Ishikawa (cell line): Measurements from ENCODE around the gene BIN1.

ENCODE experiments used
- CEBPB ChIP-seq: IDR thresholded peaks from 2 replicates; pipeline ENCODE4 v1.6.1; 2012
- CREB1 ChIP-seq: IDR thresholded peaks from 2 replicates; pipeline ENCODE4 v1.6.1; 2012; ENCODE audit warnings: low read depth
- EGR1 ChIP-seq: IDR thresholded peaks from 2 replicates; pipeline ENCODE4 v1.6.1; 2012
- EP300 ChIP-seq: IDR thresholded peaks from 2 replicates; pipeline ENCODE4 v1.6.1; 2012; ENCODE audit warnings: borderline replicate concordance
- FOXM1 ChIP-seq: IDR thresholded peaks from 2 replicates; pipeline ENCODE4 v1.6.1; 2012; ENCODE audit warnings: low read depth, borderline replicate concordance
- NFIC ChIP-seq: IDR thresholded peaks from 2 replicates; pipeline ENCODE4 v1.6.1; 2012
- RAD21 ChIP-seq: IDR thresholded peaks from 2 replicates; pipeline ENCODE4 v1.6.1; 2012; ENCODE audit warnings: low read depth
- REST ChIP-seq: IDR thresholded peaks from 2 replicates; pipeline ENCODE4 v1.6.1; 2012; ENCODE audit warnings: low read depth, mild to moderate bottlenecking
- TAF1 ChIP-seq: IDR thresholded peaks from 2 replicates; pipeline ENCODE4 v1.6.1; 2012; ENCODE audit warnings: low read depth, mild to moderate bottlenecking
- TCF12 ChIP-seq: IDR thresholded peaks from 2 replicates; pipeline ENCODE4 v1.6.1; 2012; ENCODE audit warnings: low read depth
- TEAD4 ChIP-seq: IDR thresholded peaks from 2 replicates; pipeline ENCODE4 v1.6.1; 2012
- USF1 ChIP-seq: IDR thresholded peaks from 2 replicates; pipeline ENCODE4 v1.6.1; 2012
- YY1 ChIP-seq: IDR thresholded peaks from 2 replicates; pipeline ENCODE4 v1.6.1; 2012; ENCODE audit warnings: low read depth
- ZBTB7A ChIP-seq: IDR thresholded peaks from 2 replicates; pipeline ENCODE4 v1.6.1; 2012; ENCODE audit warnings: low read depth
- TF ChIP-seq, protein P1 (sequence below): IDR thresholded peaks from 2 replicates; pipeline ENCODE4 v1.6.1; 2012

The BIN1 gene

DNA sequence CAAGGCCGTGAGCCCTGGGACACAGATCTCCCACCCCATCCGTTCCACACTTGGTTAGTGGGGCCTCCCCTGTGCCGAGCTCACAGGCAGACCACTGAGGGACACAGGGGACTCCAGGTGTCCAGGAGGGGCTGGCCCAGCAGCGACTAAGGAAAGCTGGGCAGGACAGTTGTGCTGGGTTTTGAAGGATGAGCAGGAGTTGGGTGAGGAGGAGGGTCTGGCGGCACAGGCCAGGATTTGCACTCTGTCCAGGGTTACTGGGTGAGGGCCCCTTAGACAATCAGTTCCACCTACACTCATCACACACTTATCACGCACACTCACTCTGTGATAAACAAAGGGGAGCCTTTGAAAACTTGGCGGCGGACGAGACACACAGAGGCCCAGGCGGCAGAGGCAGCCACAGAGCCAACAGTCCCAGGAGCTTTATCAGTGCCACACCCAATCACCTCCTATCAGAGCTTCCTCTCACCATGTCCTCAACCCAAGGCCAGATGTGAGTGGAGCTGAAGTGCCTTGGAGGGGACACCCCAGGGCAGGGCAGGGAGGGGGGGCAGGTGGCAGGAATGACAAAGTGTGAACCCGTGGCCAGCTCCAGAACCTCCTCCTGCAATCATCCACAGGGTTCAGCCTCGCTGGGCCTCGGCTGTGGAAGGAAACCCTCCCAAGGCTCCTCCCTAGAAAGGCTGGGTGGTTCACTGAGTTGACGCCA, 26.6 kb downstream of the BIN1 start:
- TF ChIP-seq ZBTB7A (no peak), EP300 (no peak), YY1 (no peak), EGR1 (no peak), TCF12 (no peak), CEBPB (no peak), TEAD4 (no peak), USF1 (no peak), CREB1 (no peak), TAF1 (no peak)

DNA sequence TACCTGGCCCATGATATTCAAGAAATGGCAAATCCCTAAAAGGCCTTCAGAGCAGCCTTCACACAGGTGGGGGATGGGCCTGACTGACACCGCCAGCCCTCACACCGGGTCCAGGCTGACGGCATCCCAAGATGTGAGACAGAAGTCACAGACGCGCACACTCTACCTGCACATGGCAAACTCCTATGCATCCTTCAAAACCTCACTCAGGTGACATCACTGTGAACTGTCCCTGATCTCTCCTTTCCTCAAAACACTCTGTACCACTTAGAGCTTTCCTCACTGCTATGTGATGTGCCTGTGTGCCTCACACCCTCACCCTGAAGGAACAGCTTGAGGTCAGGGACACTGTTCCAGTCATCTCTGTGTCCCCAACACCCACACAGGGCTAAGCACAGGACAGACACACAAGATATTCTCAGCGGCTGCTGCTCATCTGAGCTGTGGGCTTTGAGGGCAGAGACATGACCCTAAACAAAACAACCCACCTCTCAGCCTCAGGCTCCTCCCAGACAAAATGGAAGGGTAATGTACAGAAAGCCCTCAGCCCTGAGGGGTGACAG, 27.5 kb downstream of the BIN1 start:
- no peak for TF ChIP-seq REST
- no peak for TF ChIP-seq TEAD4
- TF ChIP-seq TCF12, result no peak
- no peak for TF ChIP-seq ZBTB7A
- TF ChIP-seq YY1, result no peak
- TF ChIP-seq FOXM1, result no peak
- no peak for TF ChIP-seq RAD21
- TF ChIP-seq EGR1, result no peak
- TF ChIP-seq EP300, result no peak
- no peak for TF ChIP-seq TAF1
- no peak for TF ChIP-seq CREB1
- TF ChIP-seq, protein P1, sequence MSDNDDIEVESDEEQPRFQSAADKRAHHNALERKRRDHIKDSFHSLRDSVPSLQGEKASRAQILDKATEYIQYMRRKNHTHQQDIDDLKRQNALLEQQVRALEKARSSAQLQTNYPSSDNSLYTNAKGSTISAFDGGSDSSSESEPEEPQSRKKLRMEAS, result no peak
- TF ChIP-seq NFIC, result no peak
- TF ChIP-seq CEBPB, result no peak

DNA sequence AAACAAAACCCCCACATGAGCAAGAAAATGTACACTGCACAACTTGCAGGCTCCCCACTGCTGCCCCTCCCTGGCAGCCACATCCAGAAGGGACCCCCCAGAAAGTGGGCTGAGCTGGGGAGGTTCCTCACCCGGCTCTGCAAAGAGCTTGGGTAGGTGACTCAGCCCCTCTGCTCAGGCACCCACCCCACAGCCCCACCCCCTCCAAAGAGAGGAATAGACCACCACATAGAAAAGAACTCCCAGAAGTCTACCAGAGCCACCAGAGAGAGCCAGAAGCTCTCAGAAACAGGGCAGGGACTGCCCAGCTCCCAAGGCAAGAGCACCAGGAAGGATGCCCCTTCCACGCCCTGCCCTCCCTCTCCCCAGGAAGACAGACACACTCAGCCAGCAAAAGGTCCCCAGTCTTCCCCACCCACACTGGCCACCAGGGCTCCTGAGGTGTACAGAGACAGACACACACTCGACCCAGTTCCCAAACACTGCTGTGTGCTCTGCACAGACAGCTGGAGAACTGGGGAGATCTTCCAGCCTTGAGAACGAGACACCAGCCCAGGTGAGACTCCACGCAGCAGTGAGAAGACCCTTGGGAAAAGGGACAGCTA, 28.2 kb downstream of the BIN1 start:
- no peak for TF ChIP-seq CREB1
- TF ChIP-seq, protein P1, result no peak

GRCh38 chr2:127078028-127078427, 28.9 kb downstream of the BIN1 start:
- TF ChIP-seq ZBTB7A, result no peak
- no peak for TF ChIP-seq CREB1
- TF ChIP-seq RAD21, result no peak
- TF ChIP-seq EP300, result no peak
- TF ChIP-seq, protein P1, result no peak
- no peak for TF ChIP-seq TCF12
- no peak for TF ChIP-seq YY1
- TF ChIP-seq USF1, result no peak
- no peak for TF ChIP-seq REST
- TF ChIP-seq TAF1, result no peak
- TF ChIP-seq NFIC, result no peak
- TF ChIP-seq EGR1, result no peak
- TF ChIP-seq TEAD4, result no peak
- no peak for TF ChIP-seq CEBPB
- no peak for TF ChIP-seq FOXM1

DNA sequence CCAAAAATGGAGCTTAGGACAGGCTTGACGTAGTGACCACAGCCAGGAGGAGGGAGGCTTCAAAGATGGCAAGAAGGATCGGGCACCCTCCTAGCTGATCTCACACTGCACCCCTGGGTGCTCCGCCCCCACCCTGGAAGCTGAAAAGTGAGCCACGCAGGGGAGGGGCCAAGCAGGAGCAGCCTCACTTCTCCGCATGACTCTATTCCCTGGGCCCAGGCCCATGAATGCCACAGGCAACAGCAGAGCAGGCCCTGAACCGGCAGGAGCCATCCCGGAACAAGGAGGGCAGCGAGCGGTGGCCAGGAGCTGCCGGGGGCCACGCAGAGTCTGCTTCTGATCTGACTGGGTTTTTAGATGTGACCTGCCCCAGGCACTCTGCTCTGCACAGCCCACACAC, 30.0 kb downstream of the BIN1 start:
- no peak for TF ChIP-seq NFIC
- TF ChIP-seq CREB1, result no peak
- no peak for TF ChIP-seq RAD21
- no peak for TF ChIP-seq TAF1
- TF ChIP-seq, protein P1, result no peak
- no peak for TF ChIP-seq USF1
- TF ChIP-seq REST, result no peak
- TF ChIP-seq CEBPB, result no peak
- TF ChIP-seq ZBTB7A, result no peak
- TF ChIP-seq TEAD4, result no peak
- TF ChIP-seq YY1, result no peak
- no peak for TF ChIP-seq FOXM1
